Stimulated activated CD8-positive, alpha-beta memory T cell treated with anti-CD3 and anti-CD28 coated beads, Interleukin-12 subunit alpha, Interleukin-12 subunit beta, amount 100 ng/mL, for 4 hours (primary cell): ENCODE results near the gene ATXN2L.
"Not testable (repeated sequence)": the region's sequence is repeated elsewhere in the genome, so short reads cannot be mapped to it uniquely, and the experiment has no call there.

Experiments used
- DNase-seq: peaks from one replicate; pipeline ENCODE4 v3.0.0-alpha.2; 2020; ENCODE audit warnings: low read depth

The ATXN2L gene

GRCh38 chr16:28822520-28823290 lies at the start of gene ATXN2L:
ATXN2L (plus strand) TSS chr16:28822999; CDS start chr16:28823260, 261 bp downstream.
- peak; percentile 90 for DNase-seq

GRCh38 chr16:28781697-28782096 lies 41.1 kb upstream of the ATXN2L start:
- DNase-seq, result not testable (repeated sequence)

GRCh38 chr16:28782357-28782756 lies 40.4 kb upstream of the ATXN2L start:
- DNase-seq, result not testable (repeated sequence)

- peak; percentile 43 for DNase-seq
These were observed 20.4 kb upstream of the ATXN2L start for GRCh38 chr16:28802235-28803019.

- not testable (repeated sequence) for DNase-seq
These were observed 15.2 kb upstream of the ATXN2L start for GRCh38 chr16:28807445-28808120.

GRCh38 chr16:28820016-28820415 lies 2.8 kb upstream of the ATXN2L start:
- DNase-seq, result no peak

GRCh38 chr16:28820546-28820945 lies 2.3 kb upstream of the ATXN2L start:
- DNase-seq, result not testable (repeated sequence)

- no peak for DNase-seq
These were observed 802 bp upstream of the ATXN2L start for GRCh38 chr16:28821874-28822519.

GRCh38 chr16:28823291-28823872 lies 583 bp downstream of the ATXN2L start:
- DNase-seq, result no peak

GRCh38 chr16:28823873-28824716 lies 1.3 kb downstream of the ATXN2L start:
- peak; percentile 95 for DNase-seq

GRCh38 chr16:28824717-28824973 lies 1.8 kb downstream of the ATXN2L start:
- DNase-seq, result no peak

- no peak for DNase-seq
These were observed 3.3 kb downstream of the ATXN2L start for GRCh38 chr16:28826141-28826540.

GRCh38 chr16:28829747-28830146 lies 6.9 kb downstream of the ATXN2L start:
- no peak for DNase-seq

GRCh38 chr16:28830531-28830930 lies 7.7 kb downstream of the ATXN2L start:
- no peak for DNase-seq

- no peak for DNase-seq
These were observed 11.6 kb downstream of the ATXN2L start for GRCh38 chr16:28834349-28834748.

- no peak for DNase-seq
These were observed 12.4 kb downstream of the ATXN2L start for GRCh38 chr16:28834873-28835863.

GRCh38 chr16:28835864-28836760 lies 13.3 kb downstream of the ATXN2L start:
- DNase-seq, result no peak

- no peak for DNase-seq
These were observed 13.9 kb downstream of the ATXN2L start for GRCh38 chr16:28836761-28837064.
